CD4-positive, alpha-beta T cell treated with Interleukin-15 for 4 hours (primary cell): ENCODE results near the gene LRRC61.
"Not testable (repeated sequence)": the region's sequence is repeated elsewhere in the genome, so short reads cannot be mapped to it uniquely, and the experiment has no call there.

Experiments used
- DNase-seq: peaks from one replicate; pipeline ENCODE4 v3.0.0-alpha.2; 2020; ENCODE audit warnings: low spot score

Gene LRRC61

GRCh38 chr7:150383710-150384397, 60.7 kb downstream of the LRRC61 start:
- DNase-seq: no peak

GRCh38 chr7:150384406-150385301, 61.5 kb downstream of the LRRC61 start:
- no peak for DNase-seq

- no peak for DNase-seq
These were observed 62.2 kb downstream of the LRRC61 start for GRCh38 chr7:150385302-150385723.

- DNase-seq: not testable (repeated sequence)
These were observed 62.7 kb downstream of the LRRC61 start for GRCh38 chr7:150385884-150386283.
